ENCODE measurements around the gene TSACC.
A peak's percentile ranks its signal among the peaks of the same experiment; 100 is the strongest.

Gene TSACC

GRCh38 chr1:156360534-156360933, 22.2 kb downstream of the TSACC start:
- Mint-ChIP-seq H3K4me1 (peaks cover 20% of the 10 kb centered on the region), H3K27me3 (ENCODE audit: low read depth, poor library complexity) (peaks cover 70% of the 10 kb centered on the region), H3K9me3 (peaks cover 7% of the 10 kb centered on the region), H3K4me3 (no peak overlapping the region), H3K27ac (no peak overlapping the region), H3K36me3 (ENCODE audit: low read depth) (no peaks in the 10 kb centered on the region)
- no peak for DNase-seq
- no peak for TF ChIP-seq CTCF (IDR thresholded peaks at IDR 0.05)

GRCh38 chr1:156365754-156366153, 27.4 kb downstream of the TSACC start:
- Mint-ChIP-seq H3K27me3 (ENCODE audit: low read depth, poor library complexity) (peaks cover 61% of the 10 kb centered on the region), H3K36me3 (ENCODE audit: low read depth) (no peaks in the 10 kb centered on the region), H3K4me1 (peaks cover 18% of the 10 kb centered on the region), H3K9me3 (no peaks in the 10 kb centered on the region), H3K4me3 (no peak overlapping the region), H3K27ac (no peak overlapping the region)
- no peak for TF ChIP-seq CTCF (IDR thresholded peaks at IDR 0.05)
- no peak for DNase-seq

- Mint-ChIP-seq H3K27ac (no peak overlapping the region), H3K9me3 (no peaks in the 10 kb centered on the region), H3K27me3 (ENCODE audit: low read depth, poor library complexity) (peaks cover 69% of the 10 kb centered on the region), H3K4me3 (no peak overlapping the region), H3K36me3 (ENCODE audit: low read depth) (no peaks in the 10 kb centered on the region), H3K4me1 (peaks cover 18% of the 10 kb centered on the region)
- DNase-seq = no peak
- no peak for TF ChIP-seq CTCF (IDR thresholded peaks at IDR 0.05)
Observed at GRCh38 chr1:156366378-156367166, 28.2 kb downstream of the TSACC start.

GRCh38 chr1:156367383-156368156, 29.2 kb downstream of the TSACC start:
- Mint-ChIP-seq H3K27me3 (ENCODE audit: low read depth, poor library complexity) (peaks cover 79% of the 10 kb centered on the region), H3K36me3 (ENCODE audit: low read depth) (no peaks in the 10 kb centered on the region), H3K9me3 (no peaks in the 10 kb centered on the region), H3K4me1 (peaks cover 18% of the 10 kb centered on the region), H3K27ac (peak overlapping the region; percentile 21), H3K4me3 (no peak overlapping the region)
- TF ChIP-seq CTCF (IDR thresholded peaks at IDR 0.05) = no peak
- DNase-seq = no peak

GRCh38 chr1:156368157-156368658, 29.9 kb downstream of the TSACC start:
- Mint-ChIP-seq H3K4me1 (peaks cover 18% of the 10 kb centered on the region), H3K4me3 (no peak overlapping the region), H3K36me3 (ENCODE audit: low read depth) (no peaks in the 10 kb centered on the region), H3K27me3 (ENCODE audit: low read depth, poor library complexity) (peaks cover 82% of the 10 kb centered on the region), H3K27ac (no peak overlapping the region), H3K9me3 (no peaks in the 10 kb centered on the region)
- DNase-seq = no peak
- TF ChIP-seq CTCF (IDR thresholded peaks at IDR 0.05) = no peak
